Erythroblast (primary cell): ENCODE measurements around the gene CNKSR2.

ENCODE experiments used
- GATA1 ChIP-seq: IDR thresholded peaks from 2 replicates; pipeline ENCODE4 v1.6.1; 2011; ENCODE audit warnings: low read depth, mild to moderate bottlenecking, control low read depth, low read length, moderate library complexity
- POLR2A ChIP-seq: IDR thresholded peaks from 2 replicates; pipeline ENCODE4 v1.6.1; 2011; ENCODE audit warnings: mild to moderate bottlenecking, low read length

GRCh38 chrX:21503593-21503992 lies 129.4 kb downstream of the CNKSR2 start:
- TF ChIP-seq POLR2A (no peak), GATA1 (no peak)
